Mesenchymal stem cell (in vitro differentiated cells and primary cell): ENCODE results near the gene INSIG2.

ENCODE experiments used
- DNase-seq: peaks from one replicate; pipeline ENCODE4 v3.0.0-alpha.2; 2013
- H2AFZ ChIP-seq: one replicate; pipeline ENCODE4 v1.6.1; 2013; ENCODE audit warnings: low read depth, mild to moderate bottlenecking, control low read depth, inconsistent platforms, low read length, moderate library complexity
- H2AK5ac ChIP-seq: 2 replicates; pipeline ENCODE4 v1.6.1; 2013; ENCODE audit warnings: low read length, moderate library complexity, mild to moderate bottlenecking, inconsistent platforms; ENCODE audit not compliant: severe bottlenecking
- H2BK120ac ChIP-seq: one replicate; pipeline ENCODE4 v1.6.1; 2013; ENCODE audit warnings: low read depth, mild to moderate bottlenecking, inconsistent platforms, low read length, moderate library complexity
- H2BK12ac ChIP-seq, 2 experiments: one replicate each; pipeline ENCODE4 v1.6.1; 2013; ENCODE audit warnings: inconsistent platforms in 2 of 2, low read length in 2 of 2, mild to moderate bottlenecking in 2 of 2, moderate library complexity in 2 of 2, control low read depth in 1 of 2
- H2BK15ac ChIP-seq: one replicate; pipeline ENCODE4 v1.6.1; 2013; ENCODE audit warnings: mild to moderate bottlenecking, low read depth, inconsistent platforms; ENCODE audit not compliant: poor library complexity, severe bottlenecking
- H2BK5ac ChIP-seq: 2 replicates; pipeline ENCODE4 v1.6.1; 2013; ENCODE audit warnings: low read depth, mild to moderate bottlenecking, low read length, control low read depth, inconsistent platforms; ENCODE audit not compliant: poor library complexity, severe bottlenecking
- H3K14ac ChIP-seq, 2 experiments: one replicate each; pipeline ENCODE4 v1.6.1; 2013; ENCODE audit warnings: inconsistent platforms in 2 of 2, low read length in 2 of 2, control low read depth in 1 of 2, mild to moderate bottlenecking in 1 of 2, moderate library complexity in 1 of 2
- H3K18ac ChIP-seq, 2 experiments: one replicate each; pipeline ENCODE4 v1.6.1; 2013; ENCODE audit warnings: inconsistent platforms in 2 of 2, low read length in 2 of 2, control low read depth in 1 of 2, low read depth in 1 of 2, mild to moderate bottlenecking in 1 of 2
- H3K23ac ChIP-seq, 2 experiments: one replicate each; pipeline ENCODE4 v1.6.1; 2013; ENCODE audit warnings: inconsistent platforms in 2 of 2, low read length in 2 of 2, mild to moderate bottlenecking in 2 of 2, moderate library complexity in 2 of 2, control low read depth in 1 of 2
- H3K27ac ChIP-seq: 2 replicates; pipeline ENCODE4 v1.5.1; 2013; ENCODE audit warnings: mild to moderate bottlenecking, moderate library complexity, low read length, control low read depth, inconsistent platforms; ENCODE audit not compliant: poor library complexity, severe bottlenecking
- H3K27me3 ChIP-seq, 2 experiments: 2 replicates each; pipeline versions ENCODE4 v1.6.1 to v1.7.0; 2013; ENCODE audit warnings: low read length in 2 of 2, mild to moderate bottlenecking in 2 of 2, moderate library complexity in 2 of 2, control low read depth in 1 of 2, inconsistent platforms in 1 of 2; ENCODE audit not compliant: control insufficient read depth in 1 of 2, insufficient read depth in 1 of 2
- H3K36me3 ChIP-seq, 2 experiments: 2 replicates each; pipeline versions ENCODE4 v1.6.1 to v1.7.0; 2013; ENCODE audit warnings: low read length in 2 of 2, control low read depth in 1 of 2, inconsistent platforms in 1 of 2, low read depth in 1 of 2, mild to moderate bottlenecking in 1 of 2; ENCODE audit not compliant: insufficient read depth in 2 of 2, control insufficient read depth in 1 of 2
- H3K4ac ChIP-seq, 2 experiments: one replicate each; pipeline ENCODE4 v1.6.1; 2013; ENCODE audit warnings: inconsistent platforms in 2 of 2, low read length in 2 of 2, mild to moderate bottlenecking in 2 of 2, moderate library complexity in 2 of 2, control low read depth in 1 of 2, low read depth in 1 of 2
- H3K4me1 ChIP-seq: 2 replicates; pipeline ENCODE4 v1.6.1; 2013; ENCODE audit warnings: low read depth, low read length, control low read depth; ENCODE audit not compliant: control insufficient read depth, insufficient read depth
- H3K4me2 ChIP-seq: 2 replicates; pipeline ENCODE4 v1.6.1; 2013; ENCODE audit warnings: low read length, mild to moderate bottlenecking, inconsistent platforms; ENCODE audit not compliant: poor library complexity, severe bottlenecking
- H3K4me3 ChIP-seq, 2 experiments: 2 replicates each; pipeline versions ENCODE4 v1.5.1 to v1.7.0; 2013; ENCODE audit warnings: low read length in 2 of 2, mild to moderate bottlenecking in 2 of 2, control low read depth in 1 of 2, low read depth in 1 of 2; ENCODE audit not compliant: insufficient read depth in 1 of 2
- H3K79me1 ChIP-seq: replicated peaks from 2 replicates; pipeline ENCODE4 v1.6.1; 2013; ENCODE audit warnings: mild to moderate bottlenecking, control low read depth, low read length, inconsistent platforms; ENCODE audit not compliant: poor library complexity, severe bottlenecking
- H3K9ac ChIP-seq: 2 replicates; pipeline ENCODE4 v1.7.0; 2013; ENCODE audit warnings: mild to moderate bottlenecking, low read length, moderate library complexity
- H3K9me3 ChIP-seq: 2 replicates; pipeline ENCODE4 v1.7.0; 2013; ENCODE audit warnings: mild to moderate bottlenecking, low read length; ENCODE audit not compliant: control insufficient read depth
- H4K8ac ChIP-seq: one replicate; pipeline ENCODE4 v1.6.1; 2013; ENCODE audit warnings: inconsistent platforms, mild to moderate bottlenecking, low read length, moderate library complexity
- H4K91ac ChIP-seq: one replicate; pipeline ENCODE4 v1.6.1; 2013; ENCODE audit warnings: mild to moderate bottlenecking, low read length, inconsistent platforms
- WGBS: methylation state at CpG from one replicate; pipeline ENCODE4 v1.1.7; 2013; ENCODE audit warnings: mixed read lengths; 5-methylcytosine and 5-hydroxymethylcytosine counted together

The INSIG2 gene

DNA sequence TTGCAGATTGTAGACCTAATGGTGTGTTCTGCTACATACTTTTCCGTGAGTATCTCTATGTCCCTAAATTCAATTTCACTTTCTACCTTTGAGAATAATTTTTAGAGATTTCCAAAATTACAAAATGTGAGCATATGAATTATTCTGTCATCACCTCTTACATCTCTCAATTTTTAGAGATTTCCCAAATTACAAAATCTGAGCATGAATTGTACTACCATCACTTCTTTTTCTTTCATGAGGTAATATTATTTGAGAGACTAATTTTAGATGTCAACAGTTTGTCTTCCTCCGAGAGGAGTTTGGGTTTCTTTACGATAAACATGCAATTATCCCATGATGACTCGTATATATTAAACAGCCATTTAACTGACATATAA is 32.1 kb downstream of the INSIG2 start:
- H3K18ac ChIP-seq = no peak overlapping the region
- no peak overlapping the region for H3K4me3 ChIP-seq
- H3K4me2 ChIP-seq = no peak overlapping the region
- no peak overlapping the region for H2BK15ac ChIP-seq
- no peaks in the 10 kb centered on the region for H3K27me3 ChIP-seq
- no peak overlapping the region for H3K4ac ChIP-seq
- H2BK12ac ChIP-seq = no peak overlapping the region
- no peaks in the 10 kb centered on the region for H3K36me3 ChIP-seq
- peaks cover 4% of the 10 kb centered on the region for H3K4me1 ChIP-seq
- no peak overlapping the region for H3K27ac ChIP-seq
- H4K8ac ChIP-seq = no peak overlapping the region
- H3K79me1 ChIP-seq = no peaks in the 10 kb centered on the region
- H3K14ac ChIP-seq = no peak overlapping the region
- H2BK5ac ChIP-seq = no peak overlapping the region
- no peak overlapping the region for H2AFZ ChIP-seq
- H3K23ac ChIP-seq = no peak overlapping the region
- H3K9me3 ChIP-seq = no peaks in the 10 kb centered on the region
- no CpG with 5 or more reads among the region's 4 CpGs for WGBS
- no peak overlapping the region for H3K9ac ChIP-seq
- no peak overlapping the region for H2BK120ac ChIP-seq
- no peak for DNase-seq
- no peak overlapping the region for H2AK5ac ChIP-seq
- no peak overlapping the region for H4K91ac ChIP-seq

DNA sequence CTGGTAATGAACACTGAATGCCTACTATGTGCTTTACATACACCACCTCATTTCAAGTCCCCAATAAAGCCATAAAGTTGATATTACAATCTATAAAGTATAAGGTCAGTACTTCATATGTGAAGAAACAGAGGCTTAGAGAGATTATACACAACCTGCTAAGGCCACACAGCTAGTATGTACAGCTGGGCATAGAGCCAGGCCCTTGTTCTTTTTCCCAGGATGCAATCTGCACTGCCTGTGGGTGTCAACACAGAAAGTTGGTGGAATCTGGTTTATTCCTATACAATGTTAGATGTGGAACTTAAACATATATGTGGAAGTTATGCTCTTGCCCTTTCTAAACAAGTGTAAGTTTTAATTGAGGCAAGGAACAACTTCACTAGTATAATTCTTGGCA is 32.8 kb downstream of the INSIG2 start:
- Histone ChIP-seq H2BK12ac (no peak overlapping the region), H3K9ac (no peak overlapping the region), H2AFZ (no peak overlapping the region), H3K27ac (no peak overlapping the region), H3K9me3 (no peaks in the 10 kb centered on the region), H3K79me1 (no peaks in the 10 kb centered on the region), H4K8ac (no peak overlapping the region), H3K4me2 (no peak overlapping the region), H2BK5ac (no peak overlapping the region), H3K23ac (no peak overlapping the region), H2AK5ac (no peak overlapping the region), H3K4me3 (no peak overlapping the region), H2BK15ac (no peak overlapping the region), H3K18ac (no peak overlapping the region), H3K14ac (no peak overlapping the region), H3K27me3 (no peaks in the 10 kb centered on the region), H2BK120ac (no peak overlapping the region), H3K4me1 (peaks cover 4% of the 10 kb centered on the region), H3K36me3 (no peaks in the 10 kb centered on the region), H4K91ac (no peak overlapping the region), H3K4ac (no peak overlapping the region)
- DNase-seq = no peak

DNA sequence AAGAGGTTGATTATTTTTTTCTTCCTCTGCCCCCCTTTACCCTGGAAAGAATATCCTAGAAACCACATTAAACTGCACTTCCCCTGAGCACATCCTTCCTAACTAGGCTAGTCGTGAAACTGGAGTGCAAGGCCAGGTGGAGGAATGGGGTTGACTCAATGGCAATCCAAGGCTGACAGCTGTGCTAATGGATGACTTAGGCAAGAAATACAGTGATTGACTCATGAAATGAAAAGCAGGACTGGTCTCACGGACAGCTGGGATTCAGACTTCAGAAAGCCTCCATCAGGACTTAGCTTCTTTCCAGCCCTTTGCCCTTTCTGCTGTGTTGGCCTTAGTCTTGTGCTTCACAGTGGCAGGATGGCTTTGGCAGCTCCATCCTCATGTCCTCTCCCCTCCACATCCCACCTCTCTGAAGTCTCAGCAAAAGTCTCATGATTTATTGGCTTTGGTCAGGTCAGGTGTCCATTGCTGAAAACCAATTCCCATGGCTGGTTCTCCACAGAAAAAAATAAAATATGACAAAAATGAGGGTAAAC is 33.8 kb downstream of the INSIG2 start:
- Histone ChIP-seq H4K8ac (no peak overlapping the region), H3K36me3 (no peaks in the 10 kb centered on the region), H2AFZ (no peak overlapping the region), H3K4me1 (peaks cover 4% of the 10 kb centered on the region), H3K18ac (no peak overlapping the region), H3K23ac (no peak overlapping the region), H3K79me1 (no peaks in the 10 kb centered on the region), H3K9ac (peak overlapping the region; percentile 50), H2BK15ac (no peak overlapping the region), H3K14ac (no peak overlapping the region), H2AK5ac (no peak overlapping the region), H3K27me3 (no peaks in the 10 kb centered on the region), H3K4me3 (no peak overlapping the region), H2BK120ac (no peak overlapping the region), H4K91ac (no peak overlapping the region), H2BK12ac (no peak overlapping the region), H3K9me3 (no peaks in the 10 kb centered on the region), H3K4me2 (no peak overlapping the region), H3K4ac (no peak overlapping the region), H2BK5ac (no peak overlapping the region), H3K27ac (no peak overlapping the region)
- WGBS = 68% methylated on average over 2 of the region's 2 CpGs
- no peak for DNase-seq

DNA sequence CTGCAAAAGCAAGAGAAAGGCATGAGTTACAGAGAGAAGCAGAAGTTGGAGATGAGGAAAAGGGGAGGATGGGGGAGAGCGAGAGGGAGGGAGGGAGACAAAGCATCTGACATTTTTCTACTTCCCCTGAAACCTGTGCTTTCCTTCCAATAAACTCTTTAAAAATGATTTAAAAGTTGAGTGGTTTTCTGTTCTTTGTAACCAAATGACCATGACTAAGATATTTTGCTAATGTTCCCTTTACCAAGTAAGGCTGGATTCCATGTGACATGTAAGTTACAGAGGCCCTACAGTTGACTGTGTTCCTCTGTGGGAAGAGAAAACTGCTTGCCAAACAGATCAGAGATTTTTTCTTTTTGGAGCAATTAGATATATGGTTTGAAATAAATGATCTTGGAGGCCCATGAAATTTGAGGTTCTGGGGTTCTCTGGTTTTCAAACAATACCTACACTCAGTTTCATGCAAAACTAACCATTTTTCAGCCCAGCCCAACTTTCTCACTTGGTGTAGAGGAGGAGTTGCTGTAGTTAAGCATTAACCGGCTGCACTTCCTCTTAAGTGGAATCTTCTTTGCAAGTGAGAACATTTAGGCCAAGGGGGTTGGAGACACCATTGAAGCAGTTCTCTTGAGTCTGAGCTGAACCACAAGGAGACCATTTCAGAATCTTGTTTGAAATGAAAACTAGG is 34.5 kb downstream of the INSIG2 start:
- Histone ChIP-seq H3K4ac (no peak overlapping the region), H4K8ac (no peak overlapping the region), H3K79me1 (no peaks in the 10 kb centered on the region), H3K9me3 (no peaks in the 10 kb centered on the region), H2AFZ (no peak overlapping the region), H2BK12ac (no peak overlapping the region), H3K18ac (no peak overlapping the region), H3K9ac (peak overlapping the region; percentile 50), H3K27ac (peak overlapping the region; percentile 28), H3K14ac (no peak overlapping the region), H3K36me3 (no peaks in the 10 kb centered on the region), H3K4me2 (no peak overlapping the region), H2AK5ac (no peak overlapping the region), H3K4me3 (peak overlapping the region in 1 of 2 experiments; percentile 20), H2BK120ac (no peak overlapping the region), H3K27me3 (peaks cover 0 to under 1% of the 10 kb centered on the region in 2 experiments), H4K91ac (no peak overlapping the region), H3K23ac (no peak overlapping the region), H2BK15ac (no peak overlapping the region), H2BK5ac (no peak overlapping the region), H3K4me1 (peaks cover 4% of the 10 kb centered on the region)
- 23% methylated on average over 1 of the region's 2 CpGs for WGBS
- DNase-seq = no peak
